NCI-H526 treated with DMSO at 0.1 percent for 48 hours (cell line): ENCODE results near the gene ZNF558.
"Not testable (repeated sequence)": the region's sequence is repeated elsewhere in the genome, so short reads cannot be mapped to it uniquely, and the experiment has no call there.

Experiments used
- DNase-seq: peaks from one replicate; lab custom pipeline; 2025; lab: John Stamatoyannopoulos, UW

ZNF558 gene

DNA sequence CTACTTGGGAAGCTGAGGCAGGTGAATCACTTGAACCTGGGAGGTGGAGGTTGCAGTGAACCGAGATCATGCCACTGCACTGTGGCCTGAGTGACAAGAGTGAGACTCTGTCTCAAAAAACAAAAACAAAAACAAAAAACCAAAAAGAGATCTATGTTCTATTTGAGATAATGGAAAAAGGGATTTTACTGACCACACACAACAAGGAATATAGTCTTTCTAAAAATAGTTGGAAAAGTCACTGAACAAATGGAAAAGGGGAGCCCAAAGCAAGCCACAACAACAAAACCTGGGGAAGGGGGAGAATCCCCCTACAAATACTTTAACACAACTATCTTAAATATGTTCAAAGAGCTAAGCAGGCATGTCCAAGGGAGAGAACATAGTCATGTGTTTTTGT lies 37.3 kb downstream of the ZNF558 start:
- no peak for DNase-seq

DNA sequence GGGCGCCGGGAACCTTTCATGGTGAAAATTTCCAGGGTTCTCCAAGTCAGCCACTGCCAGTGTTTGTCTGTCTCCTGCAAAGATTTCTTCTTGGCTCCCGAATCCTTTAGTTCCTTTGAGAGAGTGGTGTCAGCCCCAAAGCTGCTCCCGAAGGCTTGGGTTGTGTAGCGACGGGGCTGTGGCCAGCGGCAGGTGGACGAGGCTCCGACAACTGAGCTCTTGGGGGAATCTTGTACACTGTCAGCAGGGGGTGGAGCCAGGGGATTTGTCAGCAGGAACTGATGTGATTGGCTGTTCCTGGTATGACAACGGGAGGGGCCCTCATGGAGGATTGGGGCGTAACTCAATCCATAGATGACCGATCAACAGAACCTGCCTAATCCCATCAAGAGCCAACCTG lies 58.5 kb downstream of the ZNF558 start:
- DNase-seq = not testable (repeated sequence)

DNA sequence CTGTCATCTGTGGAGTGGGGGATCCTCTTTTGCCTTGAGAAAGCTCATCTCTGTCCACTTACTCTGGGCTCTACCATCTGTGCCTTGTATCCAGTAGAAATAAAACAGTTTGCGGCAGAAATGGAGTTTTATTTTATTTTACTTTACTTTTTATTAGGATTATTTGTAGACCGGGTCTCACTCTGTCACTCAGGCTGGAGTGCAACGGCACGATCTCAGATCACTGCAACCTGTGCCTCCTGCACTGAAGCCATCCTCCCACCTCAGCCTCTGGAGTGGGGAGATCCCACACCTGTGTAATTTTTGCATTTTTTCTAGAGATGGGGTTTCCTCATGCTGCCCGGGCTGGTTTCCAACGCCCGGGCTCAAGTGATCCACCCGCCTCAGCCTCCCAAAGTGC lies 62.8 kb downstream of the ZNF558 start:
- not testable (repeated sequence) for DNase-seq

DNA sequence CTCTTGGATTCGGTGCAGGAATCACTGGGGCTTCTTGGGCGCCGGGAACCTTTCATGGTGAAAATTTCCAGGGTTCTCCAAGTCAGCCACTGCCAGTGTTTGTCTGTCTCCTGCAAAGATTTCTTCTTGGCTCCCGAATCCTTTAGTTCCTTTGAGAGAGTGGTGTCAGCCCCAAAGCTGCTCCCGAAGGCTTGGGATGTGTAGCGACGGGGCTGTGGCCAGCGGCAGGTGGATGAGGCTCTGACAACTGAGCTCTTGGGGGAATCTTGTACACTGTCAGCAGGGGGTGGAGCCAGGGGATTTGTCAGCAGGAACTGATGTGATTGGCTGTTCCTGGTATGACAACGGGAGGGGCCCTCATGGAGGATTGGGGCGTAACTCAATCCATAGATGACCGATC lies 64.8 kb downstream of the ZNF558 start:
- not testable (repeated sequence) for DNase-seq
